Left lobe of liver (tissue), 2 donors: ENCODE results near the gene ALLC. TPM values are rescaled to one million over a fixed set of nuclear protein-coding genes. Genes with fewer than 3 reads are reported as not detected.
"Not testable (repeated sequence)": the region's sequence is repeated elsewhere in the genome, so short reads cannot be mapped to it uniquely, and the experiment has no call there.

ENCODE experiments used
- ATAC-seq: fragments of 200-7000 bp; cut with Tn5 transposase; one replicate; pipeline ENCODE4 v1.9.1; 2020; ENCODE audit warnings: mild to moderate bottlenecking, moderate library complexity
- DNase-seq: peaks from one replicate; pipeline ENCODE4 v3.0.0-alpha.2; 2020; ENCODE audit warnings: low spot score
- total RNA-seq: library from RNA; stranded (reverse); gene quantifications from one replicate; pipeline ENCODE4 v1.2.1, GENCODE V29; 2021
- donor health status: DM: no; HTN: no; CAD: no; lungs with moderate emphysema.
- donor health status: DM: no; HTN: yes; CAD: no.

ALLC gene
- total RNA-seq, 1 donor from 2014 or later = 0.20 TPM

- ATAC-seq (peak; percentile 60), DNase-seq (peak; percentile 38)
Measured at GRCh38 chr2:3626118-3626811, 31.7 kb upstream of the ALLC start.

GRCh38 chr2:3626812-3627499 lies 31.0 kb upstream of the ALLC start:
- ATAC-seq (no peak), DNase-seq (peak; percentile 44)

DNA sequence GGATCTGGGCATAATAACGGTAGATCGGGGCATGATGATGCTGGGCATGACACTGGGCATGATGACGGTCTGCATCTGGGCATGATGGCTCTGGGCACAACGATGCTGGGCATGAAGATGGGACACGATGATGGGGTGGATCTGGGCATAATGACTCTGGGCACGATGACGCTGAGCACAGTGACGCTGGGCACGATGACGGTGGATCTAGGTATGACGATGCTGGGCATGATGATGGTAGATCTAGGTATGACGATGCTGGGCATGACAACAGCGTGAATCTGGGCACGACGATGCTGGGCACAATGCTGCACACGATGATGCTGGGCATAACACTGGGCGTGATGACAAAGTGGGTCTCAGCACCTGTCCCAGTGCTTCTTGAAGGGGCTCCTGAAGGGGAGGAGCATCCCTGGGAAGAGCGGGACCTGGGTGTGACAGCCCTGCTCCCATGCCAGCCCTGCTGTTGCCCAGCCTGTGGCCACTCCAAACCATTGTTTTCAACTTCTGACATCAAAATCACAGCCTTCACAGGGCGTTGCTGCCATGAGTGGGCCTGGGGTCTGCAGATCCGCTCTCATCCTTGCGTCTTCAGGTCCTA lies 30.4 kb upstream of the ALLC start:
- DNase-seq = peak; percentile 23
- no peak for ATAC-seq

- ATAC-seq (no peak), DNase-seq (peak; percentile 39)
Measured at GRCh38 chr2:3628241-3628679, 29.7 kb upstream of the ALLC start.

DNA sequence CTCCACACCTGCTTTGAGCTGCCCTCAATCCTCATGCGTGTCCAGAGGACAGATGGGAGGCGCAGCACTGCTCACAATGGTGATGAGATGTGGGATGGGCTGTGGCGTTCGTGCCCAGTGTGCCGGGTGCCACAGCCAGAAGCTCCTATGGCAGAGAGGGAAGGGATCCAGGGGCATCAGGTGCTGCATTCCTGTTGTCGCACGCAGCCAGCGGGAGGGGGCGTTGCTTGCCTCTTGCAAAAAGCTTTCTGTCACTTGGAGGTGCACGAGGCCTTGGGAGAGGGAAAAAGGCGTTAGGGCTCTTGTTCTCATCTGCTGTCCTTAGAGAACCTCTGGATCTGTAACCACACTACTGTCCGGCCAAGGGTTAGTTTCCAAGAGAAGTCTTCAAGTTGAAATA lies 29.2 kb upstream of the ALLC start:
- ATAC-seq (no peak), DNase-seq (peak; percentile 41)

- DNase-seq (peak; percentile 11), ATAC-seq (no peak)
Measured at GRCh38 chr2:3630631-3631030, 27.4 kb upstream of the ALLC start.

DNA sequence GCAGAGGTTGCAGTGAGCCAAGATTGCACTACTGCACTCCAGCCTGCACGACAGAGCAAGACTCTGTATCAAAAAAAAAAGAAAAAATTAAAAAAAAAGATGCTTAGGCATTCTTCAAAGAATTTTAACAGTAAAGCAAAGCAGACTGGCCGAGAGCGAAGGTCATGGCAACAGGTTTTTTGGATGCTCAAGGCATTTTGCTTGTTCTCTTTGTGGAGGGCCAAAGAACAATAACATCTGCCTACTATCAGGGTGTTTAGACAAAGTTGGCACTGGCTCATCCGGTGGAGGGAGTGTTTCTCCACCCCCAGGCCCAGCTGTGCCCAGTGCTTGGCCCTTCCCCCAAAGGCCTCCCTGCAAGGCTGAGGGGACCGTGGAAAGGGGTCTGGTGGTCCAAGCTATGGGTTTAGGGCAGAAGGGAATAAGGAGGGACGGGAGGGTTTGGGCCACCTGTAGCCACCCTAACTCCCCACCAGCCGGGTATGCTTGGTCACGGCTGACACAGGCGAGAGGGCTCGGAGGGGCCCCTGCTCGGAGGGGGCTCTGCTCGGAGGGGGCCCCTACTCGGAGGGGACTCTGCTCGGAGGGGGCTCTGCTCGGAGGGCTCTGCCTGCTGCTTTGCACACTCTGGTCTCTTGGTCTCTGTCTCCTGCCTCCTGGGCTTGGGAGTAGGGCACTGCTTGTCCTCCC lies 26.7 kb upstream of the ALLC start:
- DNase-seq (peak; percentile 27), ATAC-seq (no peak)

- no peak for ATAC-seq
- DNase-seq = peak; percentile 39
Measured at GRCh38 chr2:3631851-3632659, 25.9 kb upstream of the ALLC start.

GRCh38 chr2:3633089-3633981 lies 24.7 kb upstream of the ALLC start:
- ATAC-seq = no peak
- DNase-seq = peak; percentile 31

DNA sequence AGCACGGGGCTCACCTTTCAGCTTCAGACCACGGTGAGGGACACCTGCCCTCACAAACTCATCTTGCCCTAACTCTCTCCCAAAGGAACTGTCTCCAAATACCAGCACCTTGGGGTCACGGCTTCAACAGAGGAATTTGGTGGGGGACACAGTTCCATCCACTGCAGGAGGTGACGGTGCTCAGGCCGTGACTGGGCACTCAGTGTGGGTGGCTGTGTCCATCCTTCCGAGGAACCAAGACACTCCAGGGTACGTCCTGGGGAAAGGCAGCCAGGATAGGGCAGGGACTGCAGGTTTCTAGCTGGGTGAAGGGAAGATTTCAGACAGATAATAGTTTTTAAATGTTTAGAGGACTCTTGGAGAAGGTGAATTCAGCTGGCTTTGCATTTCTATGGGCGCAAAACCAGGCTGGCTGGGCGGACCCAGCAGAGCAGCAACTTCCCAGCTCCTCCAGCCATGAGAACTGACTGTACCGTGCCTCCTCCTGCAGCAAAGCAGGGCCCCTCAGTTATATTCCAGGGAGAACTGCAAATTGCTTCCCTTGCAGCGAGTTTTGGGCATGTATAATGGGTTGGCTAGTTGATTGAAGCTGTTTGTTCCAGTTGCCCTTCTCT lies 23.9 kb upstream of the ALLC start:
- DNase-seq = peak; percentile 31
- ATAC-seq = no peak

- DNase-seq (peak; percentile 29), ATAC-seq (no peak)
Measured at GRCh38 chr2:3634596-3635121, 23.3 kb upstream of the ALLC start.

- ATAC-seq (no peak), DNase-seq (peak; percentile 36)
Measured at GRCh38 chr2:3635171-3635974, 22.6 kb upstream of the ALLC start.

- peak; percentile 30 for DNase-seq
- not testable (repeated sequence) for ATAC-seq
Measured at GRCh38 chr2:3635975-3636327, 22.0 kb upstream of the ALLC start.

DNA sequence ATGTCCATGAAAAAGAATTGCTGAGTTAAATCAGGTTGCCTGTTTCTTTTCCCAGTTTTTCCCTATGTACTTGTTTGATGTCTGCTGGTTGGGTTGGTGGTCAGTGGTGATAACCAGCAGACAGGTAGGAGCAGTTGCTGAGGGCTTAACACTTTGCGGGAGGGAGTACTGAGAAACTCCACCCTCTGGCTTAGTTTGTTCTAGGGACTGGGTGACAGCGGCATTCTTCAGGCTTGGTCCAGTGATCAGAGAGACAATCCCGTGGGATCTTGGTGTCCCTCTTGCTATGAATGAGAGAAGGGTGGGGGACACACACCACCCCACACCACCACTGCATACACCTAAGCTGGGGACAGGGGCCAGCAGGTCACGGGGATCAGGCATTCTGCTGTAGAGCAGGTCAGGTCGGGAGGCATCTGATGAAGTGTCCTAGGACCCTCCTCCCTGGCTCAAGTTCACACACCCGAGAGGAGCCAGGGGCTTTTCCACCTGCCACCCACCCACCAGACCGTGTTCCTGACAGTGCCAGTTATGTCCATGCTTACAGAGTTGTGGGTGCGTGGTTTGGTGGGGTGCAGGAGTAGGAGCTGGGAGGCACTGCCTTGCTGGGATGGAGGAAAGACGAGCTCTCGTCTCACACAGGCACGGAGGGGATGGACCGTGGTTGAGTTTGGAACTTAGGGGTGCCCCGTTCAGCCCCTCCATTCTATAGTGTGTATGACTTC lies 21.3 kb upstream of the ALLC start:
- DNase-seq = peak; percentile 29
- ATAC-seq = no peak

DNA sequence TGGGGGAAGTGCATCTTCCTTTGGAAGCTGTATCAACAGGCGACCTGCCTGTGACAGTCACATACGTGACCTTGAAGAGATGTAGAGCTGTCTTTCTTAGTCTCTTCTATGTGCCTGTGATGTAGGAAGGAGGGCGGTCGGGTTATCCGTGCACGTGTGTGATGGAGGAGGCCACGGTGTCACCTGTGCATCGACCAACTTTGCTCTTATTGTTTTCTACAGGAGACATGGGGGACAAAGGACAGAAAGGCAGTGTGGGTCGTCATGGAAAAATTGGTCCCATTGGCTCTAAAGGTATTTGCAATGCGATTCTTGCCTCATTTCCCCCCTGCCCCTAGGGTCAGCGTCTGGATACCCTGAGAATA lies 20.7 kb upstream of the ALLC start:
- ATAC-seq = no peak
- DNase-seq = peak; percentile 24

GRCh38 chr2:3637692-3638455 lies 20.1 kb upstream of the ALLC start:
- DNase-seq (peak; percentile 40), ATAC-seq (no peak)

- DNase-seq (peak; percentile 40), ATAC-seq (no peak)
Measured at GRCh38 chr2:3638456-3638810, 19.6 kb upstream of the ALLC start.
